Measurements from ENCODE around the gene STRN3. TPM values are rescaled to one million over a fixed set of nuclear protein-coding genes. Genes with fewer than 3 reads are reported as not detected.
"Not testable (repeated sequence)": the region's sequence is repeated elsewhere in the genome, so short reads cannot be mapped to it uniquely, and the experiment has no call there.

Gene STRN3
- total RNA-seq, 4 donors from 2014 or later: 68.4 to 99.6 (median 77.2) TPM

DNA sequence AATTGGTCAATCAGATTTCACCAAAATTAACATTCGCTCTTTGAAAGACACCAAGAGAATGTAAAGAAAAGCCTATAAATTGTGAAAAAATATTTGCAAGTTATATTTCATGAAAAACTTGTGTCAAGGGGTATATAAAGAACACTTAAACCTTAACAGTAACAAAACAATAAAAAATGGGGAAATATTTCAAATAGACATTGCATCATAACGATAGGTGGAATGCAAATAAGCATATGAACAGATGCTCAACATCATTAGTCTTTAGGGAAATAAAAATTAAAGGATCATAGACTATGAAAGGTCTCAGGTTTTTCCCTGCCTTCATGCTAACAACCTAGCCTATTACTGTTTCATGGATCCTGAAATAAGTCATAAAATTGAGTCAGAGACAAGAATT is 87.6 kb downstream of the STRN3 start:
- no peaks in the 10 kb centered on the region for H3K9me3 ChIP-seq
- no peak overlapping the region for H3K4me3 ChIP-seq
- H3K4me1 ChIP-seq: peaks cover 0 to 10% (median 0%) of the 10 kb centered on the region in 3 donors
- no peaks in the 10 kb centered on the region for H3K27me3 ChIP-seq
- H3K27ac ChIP-seq: no peak overlapping the region
- no peak for ATAC-seq
- TF ChIP-seq POLR2A (IDR thresholded peaks at IDR 0.05): no peak
- no peak for TF ChIP-seq EP300 (IDR thresholded peaks at IDR 0.05)
- TF ChIP-seq, protein P1, sequence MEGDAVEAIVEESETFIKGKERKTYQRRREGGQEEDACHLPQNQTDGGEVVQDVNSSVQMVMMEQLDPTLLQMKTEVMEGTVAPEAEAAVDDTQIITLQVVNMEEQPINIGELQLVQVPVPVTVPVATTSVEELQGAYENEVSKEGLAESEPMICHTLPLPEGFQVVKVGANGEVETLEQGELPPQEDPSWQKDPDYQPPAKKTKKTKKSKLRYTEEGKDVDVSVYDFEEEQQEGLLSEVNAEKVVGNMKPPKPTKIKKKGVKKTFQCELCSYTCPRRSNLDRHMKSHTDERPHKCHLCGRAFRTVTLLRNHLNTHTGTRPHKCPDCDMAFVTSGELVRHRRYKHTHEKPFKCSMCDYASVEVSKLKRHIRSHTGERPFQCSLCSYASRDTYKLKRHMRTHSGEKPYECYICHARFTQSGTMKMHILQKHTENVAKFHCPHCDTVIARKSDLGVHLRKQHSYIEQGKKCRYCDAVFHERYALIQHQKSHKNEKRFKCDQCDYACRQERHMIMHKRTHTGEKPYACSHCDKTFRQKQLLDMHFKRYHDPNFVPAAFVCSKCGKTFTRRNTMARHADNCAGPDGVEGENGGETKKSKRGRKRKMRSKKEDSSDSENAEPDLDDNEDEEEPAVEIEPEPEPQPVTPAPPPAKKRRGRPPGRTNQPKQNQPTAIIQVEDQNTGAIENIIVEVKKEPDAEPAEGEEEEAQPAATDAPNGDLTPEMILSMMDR (IDR thresholded peaks at IDR 0.05): no peak
- no peak for TF ChIP-seq POLR2AphosphoS5 (IDR thresholded peaks at IDR 0.05)
- 88 to 96% methylated on average over 2 of the region's 2 CpGs for WGBS, 2 donors (ENCODE audit: low coverage in 1 of 2)
- H3K36me3 ChIP-seq: peaks cover 6 to 48% of the 10 kb centered on the region in 2 donors

DNA sequence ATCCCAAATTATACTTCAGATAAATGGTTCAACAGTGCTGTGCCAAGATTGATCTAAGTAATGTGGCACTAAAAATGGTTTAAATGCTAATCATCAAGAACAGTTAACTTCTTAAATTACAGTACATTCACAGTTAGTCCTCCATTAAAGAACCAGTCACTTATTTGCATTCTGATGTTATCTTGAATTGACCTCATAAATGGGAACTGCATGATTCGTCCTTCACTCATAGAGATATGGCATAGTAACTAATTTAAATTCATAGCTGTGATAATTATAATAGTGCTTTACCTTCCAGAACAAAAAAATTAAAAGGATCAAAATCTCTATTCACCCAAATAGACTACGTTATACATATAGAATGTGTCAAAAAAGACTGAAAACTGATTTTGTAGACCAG is 90.7 kb downstream of the STRN3 start:
- ATAC-seq: no peak
- Histone ChIP-seq H3K4me1 (peaks cover 0 to 26% (median 0%) of the 10 kb centered on the region in 3 donors), H3K4me3 (no peak overlapping the region), H3K27me3 (no peaks in the 10 kb centered on the region), H3K36me3 (peaks cover 6 to 34% of the 10 kb centered on the region in 2 donors), H3K27ac (no peak overlapping the region), H3K9me3 (no peaks in the 10 kb centered on the region)
- TF ChIP-seq POLR2AphosphoS5 (IDR thresholded peaks at IDR 0.05) (no peak), EP300 (IDR thresholded peaks at IDR 0.05) (no peak), POLR2A (IDR thresholded peaks at IDR 0.05) (no peak)
- TF ChIP-seq, protein P1 (IDR thresholded peaks at IDR 0.05): no peak
- 91 to 100% methylated on average over 2 of the region's 2 CpGs for WGBS, 2 donors (ENCODE audit: low coverage in 1 of 2)

DNA sequence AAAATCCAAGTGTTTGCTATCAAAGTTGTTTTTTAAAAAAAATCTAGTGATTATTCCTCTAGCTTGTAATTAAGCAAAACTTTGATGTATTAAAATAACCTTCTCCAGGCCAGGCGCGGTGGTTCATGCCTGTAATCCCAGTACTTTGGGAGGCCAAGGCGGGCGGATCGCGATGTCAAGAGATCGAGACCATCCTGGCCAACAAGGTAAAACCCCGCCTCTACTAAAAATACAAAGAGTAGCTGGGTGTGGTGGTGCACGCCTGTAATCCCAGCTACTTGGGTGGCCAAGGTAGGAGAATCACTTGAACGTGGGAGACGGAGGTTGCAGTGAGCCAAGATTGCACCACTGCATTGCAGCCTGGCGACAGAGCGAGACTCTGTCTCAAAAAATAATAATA is 92.2 kb downstream of the STRN3 start:
- not testable (repeated sequence) for H3K4me3 ChIP-seq, H3K27ac ChIP-seq
- WGBS, 2 donors (ENCODE audit: low coverage in 1 of 2): 94 to 100% methylated on average over 5 to 7 of the region's 13 CpGs

DNA sequence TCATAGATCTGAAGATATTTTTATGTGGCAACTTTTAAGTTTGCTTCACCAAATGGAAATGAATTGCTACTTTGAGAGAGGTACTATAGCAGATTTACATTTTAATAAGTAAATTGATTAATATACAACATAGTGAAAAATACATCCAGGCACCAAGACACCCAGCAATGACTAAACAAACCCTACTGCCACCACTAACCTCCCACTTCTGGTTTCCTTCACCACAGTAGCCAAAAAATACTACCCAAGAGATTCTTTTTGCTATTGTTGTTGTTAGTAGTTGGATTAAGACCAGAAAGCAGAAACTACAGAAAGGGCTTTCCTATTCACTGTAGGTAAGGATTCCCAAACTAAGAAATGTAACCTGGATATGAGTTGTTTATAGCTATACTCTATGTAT is 97.7 kb downstream of the STRN3 start:
- peaks cover 0 to 6% of the 10 kb centered on the region in 2 donors for H3K36me3 ChIP-seq
- no peak for ATAC-seq
- no peaks in the 10 kb centered on the region for H3K9me3 ChIP-seq
- H3K27me3 ChIP-seq: no peaks in the 10 kb centered on the region
- H3K4me3 ChIP-seq: no peak overlapping the region
- no peak overlapping the region for H3K27ac ChIP-seq
- TF ChIP-seq EP300 (IDR thresholded peaks at IDR 0.05) (no peak), POLR2AphosphoS5 (IDR thresholded peaks at IDR 0.05) (no peak), POLR2A (IDR thresholded peaks at IDR 0.05) (no peak)
- TF ChIP-seq, protein P1 (IDR thresholded peaks at IDR 0.05): no peak
- peaks cover 0 to 37% (median 0%) of the 10 kb centered on the region in 3 donors for H3K4me1 ChIP-seq

More for the DNA sequence above, 92.2 kb downstream of the STRN3 start:
- H3K27me3 ChIP-seq, H3K9me3 ChIP-seq, ATAC-seq: not testable (repeated sequence)
- H3K36me3 ChIP-seq: peaks cover 6 to 34% of the 10 kb centered on the region in 2 donors
- H3K4me1 ChIP-seq: peaks cover 0 to 30% (median 0%) of the 10 kb centered on the region in 3 donors

DNA sequence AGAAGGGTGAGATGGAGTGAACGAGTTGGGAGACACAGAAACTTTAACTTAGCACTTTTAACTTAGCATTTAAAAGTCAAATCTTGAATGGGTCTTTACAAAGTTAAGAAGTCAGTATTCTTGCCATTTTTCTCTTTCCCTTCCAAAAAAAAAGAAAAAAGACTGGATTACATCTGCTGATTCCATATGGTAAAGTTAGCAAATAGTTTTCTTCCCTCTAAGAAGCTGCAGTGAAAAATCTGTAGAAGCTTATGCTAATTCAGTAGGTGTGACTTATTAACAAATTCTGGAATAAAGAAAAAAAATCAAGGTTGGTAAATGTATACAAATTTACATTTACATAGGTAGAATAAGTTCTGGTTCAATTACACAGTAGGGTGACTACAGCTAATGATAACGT is 100.9 kb downstream of the STRN3 start:
- Histone ChIP-seq H3K9me3 (no peaks in the 10 kb centered on the region), H3K4me3 (no peak overlapping the region)
- 72 to 93% methylated on average over 2 of the region's 2 CpGs for WGBS, 2 donors (ENCODE audit: low coverage in 1 of 2)

More for the DNA sequence above, 100.9 kb downstream of the STRN3 start:
- H3K27me3 ChIP-seq: no peaks in the 10 kb centered on the region
- H3K4me1 ChIP-seq: peaks cover 0 to 30% (median 0%) of the 10 kb centered on the region in 3 donors
- H3K27ac ChIP-seq: no peak overlapping the region
- H3K36me3 ChIP-seq: peaks cover 0 to 20% of the 10 kb centered on the region in 2 donors
- no peak for ATAC-seq
- TF ChIP-seq EP300 (IDR thresholded peaks at IDR 0.05): no peak
- no peak for TF ChIP-seq POLR2A (IDR thresholded peaks at IDR 0.05)
- no peak for TF ChIP-seq POLR2AphosphoS5 (IDR thresholded peaks at IDR 0.05)
- TF ChIP-seq, protein P1 (IDR thresholded peaks at IDR 0.05): no peak

Data from gastroesophageal sphincter (tissue), 4 donors.